HEK293 (cell line): ENCODE data around the gene PXDC1.
"Not testable (repeated sequence)": the region's sequence is repeated elsewhere in the genome, so short reads cannot be mapped to it uniquely, and the experiment has no call there.

Experiments used
- CTCF ChIP-seq: fragments of 450-650 bp; formaldehyde crosslinking; IDR thresholded peaks from 2 replicates; pipeline ENCODE4 v1.5.1; 2016; ENCODE audit warnings: missing biosample characterization, missing genetic modification characterization
- SETDB1 ChIP-seq: IDR thresholded peaks from one replicate; pipeline ENCODE4 v1.6.1; 2017; ENCODE audit warnings: mild to moderate bottlenecking, low read length, moderate library complexity, mixed read lengths; ENCODE audit not compliant: insufficient read length
- ZBTB7A ChIP-seq: fragments of 450-650 bp; formaldehyde crosslinking; IDR thresholded peaks from 2 replicates; pipeline ENCODE4 v1.5.1; 2016; ENCODE audit warnings: low read depth, missing biosample characterization, missing genetic modification characterization
- ZFP3 ChIP-seq: fragments of 450-650 bp; formaldehyde crosslinking; IDR thresholded peaks from 2 replicates; pipeline ENCODE4 v1.5.1; 2016; ENCODE audit warnings: low read depth, missing biosample characterization, missing genetic modification characterization
- ZFP37 ChIP-seq: fragments of 450-650 bp; formaldehyde crosslinking; IDR thresholded peaks from 2 replicates; pipeline ENCODE4 v1.5.1; 2016; ENCODE audit warnings: missing biosample characterization, missing genetic modification characterization
- ZNF121 ChIP-seq: fragments of 450-650 bp; formaldehyde crosslinking; IDR thresholded peaks from 2 replicates; pipeline ENCODE4 v1.5.1; 2016; ENCODE audit warnings: missing biosample characterization, missing genetic modification characterization
- ZNF175 ChIP-seq: fragments of 450-650 bp; formaldehyde crosslinking; IDR thresholded peaks from 2 replicates; pipeline ENCODE4 v1.5.1; 2016; ENCODE audit warnings: missing biosample characterization, missing genetic modification characterization
- ZNF274 ChIP-seq, 2 experiments: fragments of 200-500 bp in 1 of 2; fragments of 450-650 bp in 1 of 2; sonication (Bioruptor generic) in 1 of 2; formaldehyde crosslinking in 1 of 2; IDR thresholded peaks; 2 replicates each; pipeline versions ENCODE4 v1.5.1 to v1.6.1; 2014 to 2016; ENCODE audit warnings: borderline replicate concordance in 1 of 2, inconsistent platforms in 1 of 2, low read length in 1 of 2, missing biosample characterization in 1 of 2, missing genetic modification characterization in 1 of 2
- ZNF404 ChIP-seq: fragments of 450-650 bp; formaldehyde crosslinking; IDR thresholded peaks from 2 replicates; pipeline ENCODE4 v1.5.1; 2017; ENCODE audit warnings: missing biosample characterization, missing genetic modification characterization
- ZNF561 ChIP-seq: fragments of 450-650 bp; IDR thresholded peaks from 2 replicates; pipeline ENCODE4 v1.5.1; 2018; ENCODE audit warnings: missing biosample characterization, missing genetic modification characterization, borderline replicate concordance
- ZNF777 ChIP-seq: fragments of 450-650 bp; formaldehyde crosslinking; IDR thresholded peaks from 2 replicates; pipeline ENCODE4 v1.5.1; 2017; ENCODE audit warnings: missing biosample characterization, missing genetic modification characterization, borderline replicate concordance
- ZSCAN30 ChIP-seq: fragments of 450-650 bp; IDR thresholded peaks from 2 replicates; pipeline ENCODE4 v1.5.1; 2018; ENCODE audit warnings: missing biosample characterization, mild to moderate bottlenecking, missing genetic modification characterization, moderate library complexity
- TF ChIP-seq, protein P1 (sequence below): fragments of 450-650 bp; formaldehyde crosslinking; IDR thresholded peaks from 2 replicates; pipeline ENCODE4; 2016; ENCODE audit warnings: missing biosample characterization, missing genetic modification characterization

DNA sequence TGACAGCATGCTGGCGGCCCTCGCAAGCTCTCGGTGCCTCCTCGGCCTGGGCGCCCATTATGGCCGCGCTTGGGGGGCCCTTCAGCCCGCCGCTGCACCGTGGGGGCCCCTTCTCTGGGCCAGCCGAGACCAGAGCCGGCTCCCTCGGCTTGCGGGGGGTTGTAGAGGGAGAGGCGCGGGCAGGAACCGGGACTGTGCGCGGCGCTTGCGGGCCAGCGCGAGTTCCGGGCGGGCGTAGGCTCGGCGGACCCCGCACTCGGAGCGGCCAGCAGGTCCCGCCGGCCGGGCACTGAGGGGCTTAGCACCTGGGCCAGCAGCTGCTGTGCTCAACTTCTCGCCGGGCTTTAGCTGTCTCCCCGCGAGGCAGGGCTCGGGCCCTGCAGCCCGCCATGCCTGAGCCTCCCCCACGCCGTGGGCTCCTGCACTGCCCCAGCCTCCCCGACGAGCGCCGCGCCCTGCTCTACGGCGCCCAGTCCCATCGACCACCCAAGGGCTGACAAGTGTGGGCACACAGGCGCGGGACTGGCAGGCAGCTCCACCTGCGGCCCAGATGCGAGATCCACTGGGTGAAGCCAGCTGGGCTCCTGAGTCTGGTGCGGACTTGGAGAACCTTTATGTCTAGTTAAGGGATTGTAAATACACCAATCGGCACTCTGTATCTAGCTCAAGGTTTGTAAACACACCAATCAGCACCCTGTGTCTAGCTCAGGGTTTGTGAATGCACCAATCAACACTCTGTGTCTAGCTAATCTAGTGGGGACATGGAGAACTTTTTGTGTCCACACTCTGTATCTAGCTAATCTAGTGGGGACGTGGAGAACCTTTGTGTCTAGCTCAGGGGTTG is 6.7 kb upstream of the PXDC1 start:
- not testable (repeated sequence) for TF ChIP-seq ZBTB7A (tag by site-specific recombination); CTCF; ZNF777; ZNF404 (tag by site-specific recombination); ZSCAN30 (tag by site-specific recombination); ZNF121 (tag by site-specific recombination); ZFP37 (tag by site-specific recombination); ZNF561 (tag by site-specific recombination); ZNF274 (IDR thresholded peaks at IDR 0.05; ENCODE audit: low read length); ZNF274 (tag by site-specific recombination; IDR thresholded peaks at IDR 0.05; ENCODE audit: borderline replicate concordance); SETDB1; ZNF175; ZFP3 (tag by site-specific recombination)
- TF ChIP-seq, protein P1, sequence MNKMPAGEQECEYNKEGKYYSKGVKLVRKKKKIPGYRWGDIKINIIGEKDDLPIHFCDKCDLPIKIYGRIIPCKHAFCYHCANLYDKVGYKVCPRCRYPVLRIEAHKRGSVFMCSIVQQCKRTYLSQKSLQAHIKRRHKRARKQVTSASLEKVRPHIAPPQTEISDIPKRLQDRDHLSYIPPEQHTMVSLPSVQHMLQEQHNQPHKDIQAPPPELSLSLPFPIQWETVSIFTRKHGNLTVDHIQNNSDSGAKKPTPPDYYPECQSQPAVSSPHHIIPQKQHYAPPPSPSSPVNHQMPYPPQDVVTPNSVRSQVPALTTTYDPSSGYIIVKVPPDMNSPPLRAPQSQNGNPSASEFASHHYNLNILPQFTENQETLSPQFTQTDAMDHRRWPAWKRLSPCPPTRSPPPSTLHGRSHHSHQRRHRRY (tag by site-specific recombination), result not testable (repeated sequence)
